NOMO-1 treated with dmso at 0.1 percent for 144 hours (cell line): ENCODE measurements around the gene CKAP5.
"Not testable (repeated sequence)": the region's sequence is repeated elsewhere in the genome, so short reads cannot be mapped to it uniquely, and the experiment has no call there.

Source experiments
- DNase-seq: peaks from one replicate; lab custom pipeline; 2025; ENCODE audit not compliant: unreplicated experiment; lab: John Stamatoyannopoulos, UW

The CKAP5 gene

DNA sequence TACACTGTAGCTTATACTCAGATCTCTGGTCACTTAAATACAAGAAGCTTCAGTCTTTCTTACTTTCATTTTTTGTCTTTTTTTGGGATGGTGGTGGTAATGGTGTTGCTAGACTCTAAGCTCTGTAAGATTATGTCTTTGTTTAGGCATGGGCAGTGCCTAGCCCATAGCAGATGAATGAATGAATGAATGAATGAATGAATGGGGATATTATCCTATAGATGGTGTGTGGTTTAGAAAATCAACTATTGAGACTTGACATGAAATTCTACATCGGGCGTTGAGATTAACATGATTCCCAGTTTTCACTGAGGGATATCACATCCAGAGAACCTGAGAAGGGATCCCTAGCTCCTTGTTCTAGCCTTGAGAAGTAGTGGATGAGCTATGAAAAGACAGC is 9.8 kb upstream of the CKAP5 start:
- DNase-seq = no peak

DNA sequence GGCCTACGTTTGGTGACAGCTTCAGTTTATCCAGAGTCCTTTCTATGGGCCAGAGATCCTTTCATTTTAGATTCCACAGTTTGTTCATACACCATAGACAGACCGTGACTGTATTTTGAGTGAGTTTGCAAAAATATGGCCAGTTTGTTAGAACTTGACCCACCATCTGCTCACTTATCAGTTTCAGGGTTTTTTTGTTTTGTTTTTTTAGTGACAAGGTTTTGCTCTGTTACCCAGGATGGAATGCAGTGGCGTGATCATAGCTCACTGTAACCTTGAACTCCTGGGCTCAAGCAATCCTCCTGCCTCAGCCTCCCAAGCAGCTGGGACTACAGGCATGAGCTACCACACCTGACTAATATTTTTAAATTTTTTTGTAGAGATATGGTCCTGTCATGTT is 9.1 kb upstream of the CKAP5 start:
- DNase-seq = no peak

DNA sequence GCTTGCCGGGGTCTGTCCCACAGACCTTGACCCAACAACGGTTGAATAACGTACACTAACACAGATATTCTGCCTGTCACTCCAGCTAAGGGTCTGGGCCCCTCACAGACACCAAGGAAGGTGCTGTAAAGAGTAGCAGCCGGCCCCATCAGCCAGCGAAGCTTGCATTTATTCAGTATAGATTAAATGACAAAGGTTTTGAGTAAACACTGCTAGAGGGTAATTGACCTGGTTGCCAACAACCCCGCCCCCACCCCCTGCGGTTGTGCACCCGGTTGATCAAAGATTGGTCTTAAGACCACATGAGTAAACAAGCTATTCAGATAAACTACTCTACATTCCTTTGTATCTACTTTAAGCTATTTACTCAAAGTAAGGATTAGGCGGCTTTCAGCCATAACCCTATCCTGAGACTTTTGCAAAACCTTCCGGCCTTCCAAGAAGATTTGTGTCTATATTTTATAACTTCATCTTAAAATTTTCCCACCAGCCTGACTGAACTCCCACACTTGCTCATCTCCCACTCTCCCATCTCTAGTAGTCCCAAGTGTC is 4.8 kb upstream of the CKAP5 start:
- DNase-seq = no peak

DNA sequence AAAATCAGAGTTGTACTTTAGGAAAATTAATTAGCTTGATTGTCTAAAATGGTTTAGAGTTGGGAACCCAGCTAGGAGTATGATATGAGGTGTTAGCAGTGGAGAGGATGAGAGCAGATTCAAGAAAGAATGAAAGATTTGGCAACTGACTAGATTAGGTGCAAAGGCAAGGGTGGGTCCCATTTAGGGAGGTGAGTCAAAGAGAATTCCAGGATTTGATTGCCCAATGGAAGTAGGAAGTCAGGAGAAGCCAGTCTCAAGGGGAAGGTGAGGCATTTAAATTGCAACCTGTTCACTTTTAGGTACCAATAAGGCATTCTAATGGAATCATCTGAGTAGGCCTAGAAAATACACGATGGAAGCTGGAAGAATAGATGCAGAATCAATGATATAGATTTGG is 3.6 kb upstream of the CKAP5 start:
- no peak for DNase-seq

DNA sequence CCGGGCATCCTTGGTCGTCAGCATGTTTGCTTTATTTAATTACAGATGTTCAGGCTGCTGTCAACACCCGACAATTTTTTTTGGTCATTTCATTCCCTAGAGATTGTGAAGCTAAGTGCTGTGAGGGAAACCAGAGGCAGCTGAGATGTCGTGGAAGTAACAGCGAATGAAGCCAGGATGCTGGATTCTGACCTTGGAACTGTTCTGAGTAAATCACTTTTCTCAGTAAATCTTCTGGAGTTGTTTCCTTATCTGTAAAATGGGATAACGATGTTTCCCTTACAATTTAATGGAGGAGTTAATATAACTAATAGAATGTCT is 390 bp upstream of the CKAP5 start:
- DNase-seq = no peak

DNA sequence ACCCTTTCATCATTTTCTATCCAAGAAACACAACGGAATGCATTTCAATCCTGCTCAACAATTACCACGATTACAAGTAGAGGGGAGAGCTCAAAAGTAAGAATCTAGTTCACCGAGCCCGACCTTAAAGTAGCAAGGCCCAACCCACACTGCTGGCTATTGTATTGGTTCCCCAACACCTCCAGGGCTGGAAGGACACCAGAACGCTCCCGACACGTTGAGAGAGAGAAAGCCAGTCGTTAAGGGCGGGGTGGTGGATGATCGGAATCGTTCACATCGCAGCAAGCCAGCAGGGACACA is 690 bp downstream of the CKAP5 start:
- no peak for DNase-seq

DNA sequence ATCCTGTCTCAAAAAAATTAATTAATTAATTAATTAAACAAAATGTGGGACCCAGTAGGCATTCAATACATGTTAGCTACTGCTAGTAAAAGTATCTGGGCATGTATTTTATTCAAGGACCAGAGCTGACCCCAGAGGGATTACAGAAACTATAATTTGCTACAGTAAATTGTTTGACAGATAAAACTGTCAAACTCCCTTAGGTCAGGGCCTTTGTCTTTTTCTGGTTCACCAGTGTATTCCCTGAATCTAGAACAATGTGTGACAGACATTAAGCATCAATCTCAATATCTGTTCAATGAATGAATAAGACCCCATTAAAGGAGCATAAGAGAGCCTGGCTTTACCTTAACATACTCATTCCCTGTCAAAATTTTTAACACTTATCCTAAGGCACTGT is 6.0 kb downstream of the CKAP5 start:
- DNase-seq = no peak

DNA sequence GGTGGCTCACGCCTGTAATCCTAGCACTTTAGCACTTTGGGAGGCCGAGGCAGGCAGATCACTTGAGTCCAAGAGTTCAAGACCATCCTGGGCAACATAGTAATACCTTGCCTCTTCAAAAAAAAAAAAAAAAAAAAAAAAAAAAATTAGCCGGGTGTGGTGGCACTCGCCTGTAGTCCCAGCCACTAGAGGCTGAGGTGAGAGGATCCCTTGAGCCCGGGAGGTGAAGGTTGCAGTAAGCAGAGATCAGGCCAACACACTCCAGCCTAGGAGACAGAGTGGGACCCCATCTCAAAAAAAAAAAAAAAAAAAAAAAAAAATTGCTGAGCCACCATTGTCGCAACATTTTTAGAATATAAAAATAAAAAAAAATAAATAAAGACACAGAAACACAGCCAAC is 7.6 kb downstream of the CKAP5 start:
- no peak for DNase-seq

DNA sequence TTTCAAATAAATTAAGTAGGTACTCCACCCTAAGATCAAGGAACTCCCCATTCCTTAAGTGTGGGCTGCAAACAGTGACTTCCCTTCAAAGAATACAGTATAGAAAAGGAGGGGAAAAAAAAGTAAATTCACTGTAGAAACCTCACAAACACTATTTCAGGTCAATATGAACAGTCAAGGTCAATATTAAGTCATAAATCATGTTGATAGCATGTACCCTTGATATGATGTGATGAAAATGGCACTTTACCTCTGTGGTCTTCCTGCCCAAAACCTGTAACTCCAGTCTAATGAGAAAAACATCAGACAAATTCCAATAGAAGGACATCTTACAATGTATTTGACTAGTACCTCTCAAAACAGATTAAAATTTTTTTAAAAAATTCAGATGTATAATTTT is 8.2 kb downstream of the CKAP5 start:
- no peak for DNase-seq

DNA sequence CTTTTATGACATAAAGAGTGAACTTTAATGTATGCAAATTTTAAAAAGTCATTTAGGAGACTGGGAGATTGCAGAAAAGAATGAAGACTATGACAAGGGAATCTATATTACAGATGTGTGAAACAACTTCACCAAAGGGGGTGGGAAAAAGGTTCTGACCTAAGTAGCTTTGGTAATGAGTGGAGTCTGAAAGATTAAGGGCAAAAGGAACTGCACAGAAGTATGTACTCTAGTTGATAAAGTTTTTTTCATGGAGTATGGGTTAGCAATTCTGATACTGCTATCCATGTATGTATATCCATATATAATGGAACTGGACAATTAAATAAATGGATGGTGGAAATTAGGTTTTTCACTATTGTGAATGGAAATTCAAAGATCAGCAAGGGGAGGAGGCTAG is 9.2 kb downstream of the CKAP5 start:
- DNase-seq = no peak

DNA sequence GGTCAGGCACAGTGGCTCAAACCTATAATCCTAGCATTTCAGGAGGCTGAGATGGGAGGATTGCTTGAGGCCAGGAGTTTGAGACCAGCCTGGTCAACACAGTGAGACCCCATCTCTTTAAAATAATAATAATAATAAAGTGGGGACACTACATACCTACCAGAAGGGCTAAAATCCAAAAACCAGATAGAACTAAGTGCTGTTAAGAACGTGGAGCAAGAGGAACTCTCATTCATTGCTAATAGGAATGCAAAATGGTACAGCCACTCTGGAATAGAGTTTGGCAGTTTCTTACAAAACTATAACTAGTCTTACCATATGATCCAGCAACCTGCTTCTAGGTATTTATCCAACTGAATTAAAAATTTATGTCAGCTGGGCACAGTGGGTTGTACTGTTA is 9.6 kb downstream of the CKAP5 start:
- no peak for DNase-seq

DNA sequence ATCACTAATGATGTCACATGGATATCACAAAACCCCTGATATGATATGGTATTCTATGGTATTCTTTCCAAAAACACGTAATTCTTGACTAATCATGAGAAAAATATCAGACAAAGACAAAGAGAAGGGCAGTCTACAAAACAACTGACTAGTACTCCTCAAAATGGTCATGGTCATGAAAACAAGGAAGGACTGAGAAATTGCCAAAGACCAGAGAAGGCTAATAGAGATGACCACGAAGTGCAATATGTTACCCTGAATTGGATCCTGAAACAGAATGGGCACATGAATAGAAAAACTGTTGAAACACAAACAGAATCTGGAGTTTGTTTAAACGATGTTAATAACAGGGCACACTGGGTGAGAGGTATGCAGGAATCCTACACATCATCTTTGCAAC is 10.2 kb downstream of the CKAP5 start:
- no peak for DNase-seq

DNA sequence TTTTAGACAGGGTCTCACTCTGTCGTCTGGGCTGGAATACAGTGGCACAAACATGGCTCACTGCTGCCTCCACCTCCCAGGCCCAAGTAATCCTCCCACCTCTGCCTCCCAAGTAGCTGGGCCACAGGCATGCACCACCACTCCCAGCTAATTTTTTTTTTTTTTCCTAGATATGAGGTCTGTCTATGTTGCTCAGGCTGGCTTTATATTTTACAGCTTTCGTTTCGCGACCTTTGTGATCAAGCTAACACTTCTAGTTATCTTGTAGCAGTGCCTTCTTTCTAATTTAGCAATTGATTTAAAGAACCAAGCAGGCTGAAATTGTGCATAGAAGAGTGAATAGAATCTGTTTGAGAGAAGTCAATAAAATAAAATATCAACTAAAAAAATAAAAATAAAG is 11.3 kb downstream of the CKAP5 start:
- no peak for DNase-seq

DNA sequence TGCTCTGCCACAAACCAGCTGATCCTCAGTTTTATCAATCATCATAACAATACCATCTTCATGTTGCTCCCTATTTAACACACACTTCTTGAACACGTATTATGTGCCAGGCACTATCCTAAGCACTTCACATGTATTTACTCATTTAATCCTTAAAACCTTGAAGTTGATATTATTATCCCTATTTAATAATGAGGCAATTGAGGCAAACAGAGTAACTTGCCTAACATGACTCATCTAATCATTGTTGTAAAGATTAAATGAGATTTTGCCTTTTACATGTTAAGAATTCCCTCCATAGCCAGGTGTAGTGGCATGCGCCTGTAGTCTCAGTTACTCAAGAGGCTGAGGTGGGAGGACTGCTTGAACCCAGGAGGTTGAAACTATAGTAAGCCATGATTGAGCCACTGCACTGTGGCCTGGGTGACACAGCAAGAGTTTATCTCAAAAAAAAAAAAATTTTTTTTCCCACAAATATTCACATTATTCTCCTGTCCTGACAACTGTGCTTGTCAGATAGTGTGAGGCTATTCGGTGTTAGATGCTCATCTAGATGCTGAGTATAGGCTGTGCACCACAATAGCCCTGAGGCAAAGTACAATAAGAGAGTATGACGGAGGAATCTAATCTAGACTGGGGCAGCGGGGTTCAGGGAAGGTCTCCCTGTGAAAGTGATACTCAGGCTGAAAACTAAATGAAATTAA is 13.4 kb downstream of the CKAP5 start:
- no peak for DNase-seq

DNA sequence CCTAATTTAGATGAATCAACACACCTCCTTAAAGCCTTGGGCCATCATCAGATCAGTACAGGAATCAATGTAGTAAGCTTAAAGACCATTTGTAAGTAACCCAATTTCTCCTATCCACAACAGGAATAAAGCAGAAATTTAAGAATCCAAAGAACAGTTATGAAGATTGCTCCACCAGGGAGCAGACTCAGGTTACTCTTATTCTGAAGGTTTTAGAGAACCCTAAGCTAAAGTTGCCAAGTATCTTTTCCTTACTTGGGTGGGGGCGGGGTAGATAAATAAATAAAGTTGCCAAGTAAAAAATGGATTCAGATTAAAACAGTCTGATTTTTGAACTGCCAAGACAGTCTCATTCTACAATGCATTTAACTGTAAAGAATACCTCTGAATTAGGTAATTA is 18.1 kb downstream of the CKAP5 start:
- no peak for DNase-seq

DNA sequence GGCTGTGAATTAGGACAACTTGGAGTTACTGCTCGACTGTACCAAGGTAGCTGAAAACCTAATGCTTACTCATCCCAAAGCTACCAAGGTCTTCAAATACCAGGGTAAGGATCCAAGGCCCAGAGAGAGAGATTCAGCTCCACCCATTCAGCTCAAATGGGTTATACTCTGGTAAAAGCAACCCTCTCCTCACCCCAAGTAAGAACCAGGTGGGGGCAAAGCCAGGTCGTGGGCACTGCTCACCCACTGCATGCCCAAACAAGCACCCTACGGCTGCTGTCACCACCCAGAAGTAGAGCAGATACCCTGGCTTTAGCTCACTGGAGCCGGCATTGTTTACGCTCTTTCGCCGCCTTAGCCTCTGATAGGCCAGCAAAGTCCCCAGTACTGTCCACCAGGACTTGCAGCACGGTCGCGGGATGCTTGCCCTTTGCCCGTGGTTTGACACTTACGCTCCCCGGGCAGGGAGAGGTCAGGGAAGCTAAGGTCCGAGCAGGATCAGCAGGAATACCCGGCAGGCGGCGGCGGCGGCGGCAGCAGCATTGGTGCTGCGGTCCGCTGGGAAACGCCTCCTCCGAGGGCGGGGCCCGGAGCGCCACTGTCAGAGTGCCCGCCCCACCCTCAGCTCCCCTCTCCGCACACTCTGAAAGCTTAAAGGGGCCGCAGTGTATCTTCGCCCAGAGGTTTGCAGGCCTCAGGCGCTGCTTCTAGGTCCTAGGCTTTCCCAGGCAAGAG is 19.6 kb downstream of the CKAP5 start:
- no peak for DNase-seq

DNA sequence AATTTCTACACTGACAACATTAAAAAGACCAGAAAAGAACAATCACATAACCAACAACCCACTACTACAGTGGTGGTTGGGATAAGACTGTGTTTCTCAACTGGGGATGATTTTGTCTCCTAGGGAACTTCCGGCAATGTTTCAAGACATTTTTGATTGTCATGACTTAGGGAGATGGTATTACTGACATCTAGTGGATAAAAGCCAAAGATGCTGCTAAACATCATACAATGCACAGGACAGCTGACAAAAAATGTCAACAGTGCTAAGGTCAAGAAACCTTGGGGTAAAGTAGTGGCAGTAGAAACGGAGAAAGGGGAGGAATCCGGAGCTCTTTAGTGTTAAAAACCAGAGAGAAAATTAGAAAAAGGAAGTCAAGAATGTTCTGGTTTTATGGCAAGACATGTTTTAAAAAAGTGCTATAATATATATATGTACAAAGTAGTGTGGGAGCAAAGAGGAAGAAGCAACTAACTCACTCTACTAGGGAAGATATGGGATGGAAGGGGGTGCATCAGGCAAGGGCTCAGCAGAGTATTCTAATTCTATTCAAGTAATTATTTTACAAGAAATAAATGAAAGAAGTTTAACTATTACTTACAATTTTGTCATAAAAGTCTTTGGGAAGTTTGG is 37.2 kb downstream of the CKAP5 start:
- no peak for DNase-seq

DNA sequence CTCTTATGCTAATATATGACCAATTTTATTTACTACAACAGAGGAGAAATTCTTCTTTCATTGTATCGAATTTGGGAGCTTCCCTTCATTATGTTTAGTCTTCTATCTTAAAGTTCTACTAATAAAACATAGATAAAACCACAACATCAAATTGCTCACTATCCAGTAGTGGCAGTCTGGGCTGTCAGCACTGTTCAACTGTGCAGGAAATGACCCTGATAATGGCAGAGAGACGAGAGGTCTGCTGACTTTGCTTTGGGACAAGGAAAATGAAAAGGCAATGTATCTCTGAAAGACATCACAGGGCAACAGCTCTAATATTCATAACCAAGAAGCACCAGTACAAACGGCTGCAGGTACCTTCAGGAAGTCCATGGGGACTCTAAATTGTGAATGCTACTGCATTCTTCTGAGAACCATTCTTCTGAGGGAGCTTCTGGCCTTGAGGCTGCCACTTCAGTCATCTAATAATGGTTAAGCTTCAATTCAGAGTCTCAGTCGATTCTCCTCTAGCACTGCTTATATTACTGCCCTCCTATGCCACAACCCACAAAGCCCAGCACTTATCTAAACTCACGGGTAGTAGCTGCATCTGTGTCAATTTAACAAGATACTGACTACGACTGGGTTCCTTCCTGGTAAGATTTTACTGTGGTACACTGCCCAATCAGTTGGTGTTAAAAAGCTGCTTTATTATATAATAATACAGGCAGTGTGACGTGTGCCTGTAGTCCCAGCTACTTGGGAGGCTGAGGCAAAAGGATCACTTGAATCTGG is 44.2 kb downstream of the CKAP5 start:
- DNase-seq = no peak

DNA sequence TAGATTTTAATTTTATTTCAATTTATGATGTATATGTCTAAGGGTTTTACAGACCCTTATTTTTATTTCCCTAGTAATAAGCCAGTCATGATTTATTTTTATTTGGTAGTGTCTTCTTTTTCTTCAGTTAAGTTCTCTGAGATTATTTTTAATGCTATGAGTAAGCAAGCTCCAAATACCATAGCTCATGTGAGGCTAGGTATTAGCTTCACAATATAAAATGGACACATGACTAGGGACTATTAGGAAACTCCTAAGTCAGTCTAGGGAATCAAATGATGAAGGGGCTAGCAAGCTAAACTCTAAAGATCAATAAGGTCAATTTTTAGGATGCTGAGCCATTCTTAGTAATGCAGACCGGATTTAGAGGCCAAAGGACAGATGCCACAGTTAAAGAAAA is 45.9 kb downstream of the CKAP5 start:
- no peak for DNase-seq

DNA sequence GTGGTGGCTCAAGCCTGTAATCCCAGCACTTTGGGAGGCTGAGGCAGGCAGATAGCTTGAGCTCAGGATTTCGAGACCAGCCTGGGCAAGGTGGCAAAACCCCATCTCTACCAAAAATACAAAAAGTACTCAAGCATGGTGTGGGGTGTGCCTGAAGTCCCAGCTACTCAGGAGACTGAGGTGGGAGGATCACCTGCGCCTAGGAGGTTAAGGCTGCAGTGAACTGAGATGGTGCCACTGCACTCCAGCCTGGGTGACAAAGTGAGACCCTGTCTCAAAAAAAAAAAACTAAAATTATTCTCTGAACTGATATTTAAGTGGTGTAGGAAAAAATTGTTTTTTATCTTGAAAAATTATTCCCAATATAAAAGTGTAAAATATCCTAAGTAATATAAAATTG is 46.4 kb downstream of the CKAP5 start:
- not testable (repeated sequence) for DNase-seq

DNA sequence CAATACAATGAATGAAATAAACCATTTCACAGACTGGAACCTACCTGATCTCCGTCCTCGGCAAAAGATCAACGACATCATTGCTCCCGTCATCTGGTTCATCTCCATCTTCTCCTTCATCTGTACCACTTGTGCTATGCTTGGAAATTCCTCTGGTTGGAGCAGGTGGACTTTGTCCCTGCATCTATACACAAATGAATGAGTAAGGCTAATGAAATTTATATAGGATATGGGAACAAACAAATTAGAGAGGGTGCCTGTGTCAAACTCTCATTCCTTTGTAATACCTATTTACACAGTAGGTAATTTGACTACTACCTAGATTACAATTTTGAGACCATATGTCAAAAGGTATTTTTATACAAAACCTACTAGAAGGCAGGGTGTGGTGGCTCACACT is 67.7 kb downstream of the CKAP5 start:
- DNase-seq = no peak

DNA sequence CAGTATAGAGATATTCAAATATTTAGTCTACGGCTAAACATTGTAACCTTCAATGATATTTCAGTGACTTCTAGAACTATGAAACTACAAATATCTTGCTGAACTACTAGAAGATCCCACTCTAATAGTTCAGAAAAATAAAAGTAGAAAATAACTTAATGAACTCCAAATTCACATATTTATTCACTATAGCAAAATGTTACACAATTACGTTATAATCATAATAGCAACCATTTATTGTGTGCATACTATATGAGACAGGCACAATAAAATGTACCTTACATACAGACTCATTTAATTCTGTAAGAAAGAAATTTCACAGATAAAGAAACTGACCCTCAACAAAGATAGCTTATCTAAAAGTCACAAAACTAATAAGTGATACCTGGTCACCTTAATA is 69.2 kb downstream of the CKAP5 start:
- DNase-seq = no peak
